Lower leg skin (tissue), 4 donors: Measurements from ENCODE around the gene SH3TC2. TPM values are rescaled to one million over a fixed set of nuclear protein-coding genes. Genes with fewer than 3 reads are reported as not detected.

Experiments used
- DNase-seq, 2 donors: peaks; one replicate each; pipeline ENCODE4 v3.0.0-alpha.2; 2019; ENCODE audit warnings: low spot score in 2 of 2
- H3K4me3 ChIP-seq: fragments of 200-600 bp; sonication (generic); 2 replicates; pipeline ENCODE4 v1.5.1; 2017; ENCODE audit warnings: mild to moderate bottlenecking, low read depth; ENCODE audit not compliant: poor library complexity, severe bottlenecking
- POLR2A ChIP-seq, 2 donors: fragments of 450-650 bp; IDR thresholded peaks; one replicate each; pipeline ENCODE4 v1.6.1; 2016 to 2017; ENCODE audit warnings: antibody characterized with exemption in 2 of 2, mild to moderate bottlenecking in 1 of 2, moderate library complexity in 1 of 2
- WGBS, 2 donors: methylation state at CpG; one replicate each; pipeline ENCODE4 v1.1.5; 2018; 5-methylcytosine and 5-hydroxymethylcytosine counted together
- intact Hi-C: fragments of 100-400 bp; cut with DNase I; formaldehyde crosslinking; loops from one replicate; pipeline ENCODE4 v1.15.0; 2023; ENCODE audit warnings: low total_unique reads
- total RNA-seq, 4 donors: library from RNA; depleted of rRNA; stranded (reverse); fragments of >200 nt; gene quantifications; one replicate each; pipeline ENCODE4 v1.1.0, GENCODE V29; 2016
- TF ChIP-seq, protein P1 (sequence below), 3 donors: fragments of 450-650 bp; IDR thresholded peaks; one replicate each; pipeline ENCODE4 v1.5.1; 2016; ENCODE audit warnings: antibody characterized with exemption in 3 of 3, mild to moderate bottlenecking in 3 of 3, moderate library complexity in 2 of 3

The SH3TC2 gene
- total RNA-seq = 1 to 10 TPM in 3 of 4 donors, under 1 TPM in 1; 0.80 to 3.7 (median 2.0) TPM

DNA sequence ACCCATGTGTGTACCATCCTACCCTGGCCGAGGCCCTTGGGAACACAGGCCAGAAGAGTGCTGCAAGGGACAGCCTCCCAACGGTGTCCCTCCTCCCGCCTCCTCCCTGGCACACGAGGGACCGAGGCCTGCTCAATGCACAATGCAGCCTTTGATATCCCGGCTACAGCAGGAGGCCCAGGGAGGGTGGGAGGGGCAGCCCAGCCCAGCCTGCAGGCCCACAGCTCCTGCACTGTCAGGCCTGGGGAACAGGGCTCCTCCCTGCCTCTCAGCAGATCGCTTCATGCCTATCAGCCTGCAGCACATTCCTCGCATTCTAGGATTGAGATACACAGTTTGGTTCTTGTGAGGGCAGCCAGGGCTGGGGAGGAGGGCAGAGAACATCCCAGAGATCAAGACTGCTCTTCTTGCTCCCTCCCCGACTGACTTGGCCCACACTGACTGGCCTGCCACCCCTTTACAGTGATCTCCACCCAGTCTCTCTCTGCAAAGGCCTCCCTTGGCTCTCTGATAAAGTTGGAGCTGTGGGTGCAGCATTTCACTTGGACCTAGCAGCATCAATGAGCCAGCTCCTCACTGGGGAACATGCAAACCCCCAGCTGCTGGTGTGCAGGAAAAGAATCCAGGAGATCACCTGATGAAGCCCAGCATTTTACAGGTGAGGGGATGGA lies at the start of gene SH3TC2:
TSS of gene SH3TC2 (minus strand) at position 46 of the 671 bp plus-strand sequence. CDS start at position 6, 40 bp downstream.
- DNase-seq = peak in 1 of 2 donors; percentile 83
- WGBS, 2 donors = 14 to 39% methylated on average over 9 of the region's 9 CpGs
- TF ChIP-seq, protein P1, sequence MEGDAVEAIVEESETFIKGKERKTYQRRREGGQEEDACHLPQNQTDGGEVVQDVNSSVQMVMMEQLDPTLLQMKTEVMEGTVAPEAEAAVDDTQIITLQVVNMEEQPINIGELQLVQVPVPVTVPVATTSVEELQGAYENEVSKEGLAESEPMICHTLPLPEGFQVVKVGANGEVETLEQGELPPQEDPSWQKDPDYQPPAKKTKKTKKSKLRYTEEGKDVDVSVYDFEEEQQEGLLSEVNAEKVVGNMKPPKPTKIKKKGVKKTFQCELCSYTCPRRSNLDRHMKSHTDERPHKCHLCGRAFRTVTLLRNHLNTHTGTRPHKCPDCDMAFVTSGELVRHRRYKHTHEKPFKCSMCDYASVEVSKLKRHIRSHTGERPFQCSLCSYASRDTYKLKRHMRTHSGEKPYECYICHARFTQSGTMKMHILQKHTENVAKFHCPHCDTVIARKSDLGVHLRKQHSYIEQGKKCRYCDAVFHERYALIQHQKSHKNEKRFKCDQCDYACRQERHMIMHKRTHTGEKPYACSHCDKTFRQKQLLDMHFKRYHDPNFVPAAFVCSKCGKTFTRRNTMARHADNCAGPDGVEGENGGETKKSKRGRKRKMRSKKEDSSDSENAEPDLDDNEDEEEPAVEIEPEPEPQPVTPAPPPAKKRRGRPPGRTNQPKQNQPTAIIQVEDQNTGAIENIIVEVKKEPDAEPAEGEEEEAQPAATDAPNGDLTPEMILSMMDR (IDR thresholded peaks at IDR 0.05) = no peak
- TF ChIP-seq POLR2A (IDR thresholded peaks at IDR 0.05) = no peak
- no peak within 1 kb of the TSS for H3K4me3 ChIP-seq
- intact Hi-C loops = no loop called here

DNA sequence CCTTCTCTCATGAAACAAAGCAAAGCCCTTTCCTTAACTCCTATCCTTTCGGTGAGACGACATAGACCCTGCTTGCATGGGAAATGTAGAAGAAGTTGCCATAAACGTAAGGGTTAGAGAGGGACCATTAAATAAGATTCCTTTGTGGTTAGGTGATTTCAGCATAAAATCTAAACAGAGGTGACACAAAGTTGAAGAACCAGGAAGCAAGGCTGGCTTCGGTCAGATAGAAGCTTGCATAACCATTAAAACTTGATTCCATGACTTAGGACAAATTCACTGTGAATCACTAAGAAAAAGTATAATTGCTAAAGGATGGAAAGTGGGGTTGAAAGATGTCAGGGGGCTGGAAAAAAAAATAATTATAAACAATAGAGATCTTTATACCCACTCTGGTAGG lies 47.5 kb upstream of the SH3TC2 start:
- intact Hi-C loops = loop anchor here (10.0 kb wide), 1 partner anchor 376 kb away; no protein-coding TSS in a partner anchor

DNA sequence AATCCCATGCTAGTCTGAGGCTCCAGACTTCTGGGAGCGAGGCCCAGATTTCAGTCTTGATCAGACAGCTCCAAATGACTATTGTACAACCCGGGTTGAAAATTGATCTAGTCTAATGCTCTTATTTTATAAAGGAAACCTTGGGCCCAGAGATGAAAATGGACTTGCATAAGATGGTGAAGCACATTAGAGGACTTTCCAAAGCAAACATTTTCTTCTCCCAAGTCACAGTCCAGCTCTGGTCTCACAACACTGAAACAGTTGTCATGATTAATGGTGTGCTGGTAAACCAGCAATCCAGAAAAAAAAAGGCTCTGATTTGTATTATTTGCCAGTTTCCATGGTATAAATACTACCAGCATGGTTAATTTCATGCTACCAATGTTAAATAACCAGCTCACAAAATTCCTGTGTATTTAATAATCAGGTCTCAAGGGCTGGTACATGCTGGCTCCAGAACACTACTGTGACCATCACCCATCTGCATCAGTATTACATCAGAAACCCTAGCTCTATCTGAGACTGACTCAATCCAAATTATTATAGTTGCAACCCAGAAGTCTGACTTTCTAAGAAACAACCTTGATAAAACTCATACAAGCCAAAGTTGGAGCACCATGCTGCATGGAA lies 45.9 kb upstream of the SH3TC2 start:
- 89 to 91% methylated on average over 2 of the region's 2 CpGs for WGBS, 2 donors
- intact Hi-C loops = no loop called here
- DNase-seq = no peak
- no peak overlapping the region for H3K4me3 ChIP-seq
- TF ChIP-seq POLR2A (IDR thresholded peaks at IDR 0.05) = no peak
- TF ChIP-seq, protein P1 (IDR thresholded peaks at IDR 0.05) = no peak

More for the DNA sequence above, 47.5 kb upstream of the SH3TC2 start:
- no peak for DNase-seq
- 90 to 91% methylated on average over 4 of the region's 4 CpGs for WGBS, 2 donors
- no peak for TF ChIP-seq POLR2A (IDR thresholded peaks at IDR 0.05)
- TF ChIP-seq, protein P1 (IDR thresholded peaks at IDR 0.05) = no peak
- H3K4me3 ChIP-seq = no peak overlapping the region

DNA sequence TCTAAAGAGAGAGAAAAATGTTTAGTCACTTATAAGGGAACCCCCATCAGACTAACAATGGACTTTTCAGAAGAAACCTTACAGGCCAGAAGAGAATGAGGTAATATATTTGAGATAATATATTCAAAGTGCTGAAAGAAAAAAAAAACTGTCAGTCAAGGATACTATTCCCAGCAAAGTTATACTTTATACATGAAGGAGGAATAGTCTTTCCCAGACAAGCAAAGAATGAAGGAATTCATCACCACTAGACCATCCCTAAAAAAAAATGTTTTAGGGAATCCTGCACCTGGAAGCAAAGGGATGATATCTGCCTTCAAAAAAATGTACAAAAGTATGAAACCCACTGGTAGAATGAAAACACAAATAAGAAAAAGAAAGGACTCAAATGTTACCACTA lies 37.5 kb upstream of the SH3TC2 start:
- no peak for DNase-seq
- TF ChIP-seq, protein P1 (IDR thresholded peaks at IDR 0.05) = no peak
- TF ChIP-seq POLR2A (IDR thresholded peaks at IDR 0.05) = no peak
- intact Hi-C loops = no loop called here

DNA sequence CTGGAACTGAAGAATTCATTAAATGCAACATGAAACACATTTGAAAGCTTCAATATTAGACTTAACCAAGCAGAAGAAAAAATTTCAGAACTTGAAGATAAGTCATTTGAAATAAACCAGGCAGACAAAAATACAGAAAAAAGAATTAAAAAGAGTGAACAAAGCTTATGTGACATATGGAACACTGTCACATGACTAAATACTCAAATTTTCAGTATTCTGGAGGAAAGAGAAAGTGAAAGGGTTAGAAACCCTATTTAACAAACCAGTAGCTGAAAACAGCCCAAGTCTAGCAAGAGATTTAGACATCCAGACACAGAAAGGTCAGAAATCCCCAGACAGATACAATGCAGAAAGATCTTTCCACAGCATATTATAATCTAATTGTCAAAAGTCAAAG lies 37.1 kb upstream of the SH3TC2 start:
- TF ChIP-seq, protein P1 (IDR thresholded peaks at IDR 0.05) = no peak
- no peak for TF ChIP-seq POLR2A (IDR thresholded peaks at IDR 0.05)
- intact Hi-C loops = no loop called here

More for the DNA sequence above, 37.5 kb upstream of the SH3TC2 start:
- no peak overlapping the region for H3K4me3 ChIP-seq

More for the DNA sequence above, 37.1 kb upstream of the SH3TC2 start:
- no peak overlapping the region for H3K4me3 ChIP-seq
- no peak for DNase-seq
